Ascending aorta (tissue), 2 donors: Measurements from ENCODE around the gene C16orf95. TPM values are rescaled to one million over a fixed set of nuclear protein-coding genes. Genes with fewer than 3 reads are reported as not detected.

Source experiments
- DNase-seq, 2 donors: peaks; one replicate each; pipeline ENCODE4 v3.0.0-alpha.2; 2019; ENCODE audit warnings: low spot score in 2 of 2
- H3K27ac ChIP-seq, 2 donors: fragments of 200-600 bp; sonication (generic); one replicate each; pipeline ENCODE4 v1.5.1; 2016 to 2017; ENCODE audit warnings: mild to moderate bottlenecking in 1 of 2
- H3K27me3 ChIP-seq: fragments of 200-600 bp; sonication (generic); one replicate; pipeline ENCODE4 v1.5.1; 2017
- H3K36me3 ChIP-seq, 2 donors: fragments of 200-600 bp; sonication (generic); one replicate each; pipeline ENCODE4 v1.5.1; 2016
- H3K4me1 ChIP-seq, 2 donors: fragments of 200-600 bp; sonication (generic); one replicate each; pipeline ENCODE4 v1.5.1; 2016 to 2017; ENCODE audit warnings: mild to moderate bottlenecking in 1 of 2
- H3K4me3 ChIP-seq, 2 donors: fragments of 200-600 bp; sonication (generic); one replicate each; pipeline ENCODE4 v1.5.1; 2016 to 2017; ENCODE audit warnings: mild to moderate bottlenecking in 1 of 2
- H3K9me3 ChIP-seq, 2 donors: fragments of 200-600 bp; sonication (generic); one replicate each; pipeline ENCODE4 v1.5.1; 2016
- CTCF ChIP-seq, 3 experiments: fragments of 200-600 bp in 2 of 3; fragments of 450-650 bp in 1 of 3; sonication (generic) in 2 of 3; IDR thresholded peaks; one replicate each; pipeline ENCODE4 v1.5.1; 2016 to 2019; ENCODE audit warnings: antibody characterized with exemption in 3 of 3, mild to moderate bottlenecking in 1 of 3, moderate library complexity in 1 of 3
- intact Hi-C: fragments of 100-400 bp; cut with DNase I; formaldehyde crosslinking; loops from one replicate; pipeline ENCODE4 v1.15.1; 2023
- total RNA-seq: library from RNA; depleted of rRNA; stranded (reverse); fragments of >200 nt; gene quantifications from one replicate; pipeline ENCODE4 v1.1.0, GENCODE V29; 2016

The C16orf95 gene
- total RNA-seq, 1 donor from 2014 or later = not detected

GRCh38 chr16:87350031-87350430 is 32.8 kb upstream of the C16orf95 start:
- no peak overlapping the region for H3K27ac ChIP-seq
- no peaks in the 10 kb centered on the region for H3K27me3 ChIP-seq
- TF ChIP-seq CTCF (IDR thresholded peaks at IDR 0.05) = no peak
- no peak for DNase-seq
- no peaks in the 10 kb centered on the region for H3K9me3 ChIP-seq
- H3K4me3 ChIP-seq = no peak overlapping the region
- peaks cover 20 to 36% of the 10 kb centered on the region in 2 donors for H3K36me3 ChIP-seq
- H3K4me1 ChIP-seq = peaks cover 0 to 4% of the 10 kb centered on the region in 2 donors
- intact Hi-C loops = no loop called here

- H3K27me3 ChIP-seq = no peaks in the 10 kb centered on the region
- no peak for TF ChIP-seq CTCF (IDR thresholded peaks at IDR 0.05)
- peaks cover 0 to 4% of the 10 kb centered on the region in 2 donors for H3K4me1 ChIP-seq
- intact Hi-C loops = no loop called here
- no peak overlapping the region for H3K27ac ChIP-seq
- H3K4me3 ChIP-seq = no peak overlapping the region
- no peaks in the 10 kb centered on the region for H3K9me3 ChIP-seq
- peaks cover 17 to 33% of the 10 kb centered on the region in 2 donors for H3K36me3 ChIP-seq
- DNase-seq = no peak
Observed at GRCh38 chr16:87348616-87349157, 31.5 kb upstream of the C16orf95 start.

DNA sequence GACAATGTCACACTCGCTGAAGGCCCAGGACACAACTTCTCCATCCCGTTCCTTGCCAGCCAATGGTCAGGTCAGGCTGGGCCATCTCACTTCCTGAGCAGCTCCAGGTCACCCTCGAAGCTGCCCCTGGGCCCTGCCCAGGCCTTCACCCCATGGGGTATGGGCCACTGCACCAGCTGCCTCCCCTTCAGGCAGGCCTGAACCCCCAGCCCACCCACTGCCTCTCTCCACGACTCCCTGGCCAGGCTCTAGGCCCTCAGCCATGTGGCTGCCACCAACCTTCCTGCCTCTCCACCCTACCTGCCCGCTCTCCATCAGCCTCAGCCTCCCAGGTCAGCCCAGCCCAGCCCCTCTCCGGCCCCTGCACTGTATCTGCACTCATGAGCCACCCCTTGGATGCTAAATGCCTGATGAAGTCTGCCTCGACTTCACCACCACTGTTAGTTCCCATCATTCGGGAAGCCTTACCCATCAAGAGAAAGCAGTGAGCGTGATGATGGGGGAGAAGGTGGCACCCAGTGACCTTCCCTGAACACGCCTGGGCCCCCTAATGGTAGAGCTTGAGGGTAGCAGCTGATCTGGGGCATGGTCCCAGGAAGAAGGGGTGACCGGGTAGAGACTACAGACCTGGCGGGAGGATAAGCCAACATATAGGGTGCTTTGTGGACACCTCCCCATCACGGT is 30.9 kb upstream of the C16orf95 start:
- intact Hi-C loops = no loop called here

DNA sequence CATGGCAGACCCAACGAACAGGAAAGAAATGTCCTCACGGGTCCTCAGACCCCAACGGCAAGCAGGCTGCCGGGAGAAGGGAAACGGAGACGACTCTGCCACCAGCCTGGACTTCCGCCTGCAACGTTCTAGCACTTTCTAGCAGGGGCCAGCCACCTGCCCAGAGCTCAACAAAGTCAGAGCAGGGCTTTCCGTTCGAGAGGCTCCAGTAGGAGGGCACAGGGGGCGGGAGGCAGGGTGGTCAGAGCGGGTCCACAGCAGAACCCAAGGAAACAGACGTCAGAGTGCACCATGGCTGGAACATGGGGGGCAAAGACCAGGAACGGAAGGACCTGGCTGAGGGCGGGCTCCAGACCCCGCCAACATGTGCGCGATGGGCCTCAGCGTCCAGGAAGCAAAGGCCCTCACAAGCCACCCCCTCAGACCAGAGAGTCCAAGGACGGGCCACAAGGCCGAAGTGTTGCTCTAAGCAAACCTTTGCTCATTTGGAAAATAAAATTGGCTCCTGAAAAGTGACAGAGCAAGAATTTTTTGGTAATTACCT is 29.4 kb upstream of the C16orf95 start:
- no peak for TF ChIP-seq CTCF (IDR thresholded peaks at IDR 0.05)

More for the DNA sequence above, 30.9 kb upstream of the C16orf95 start:
- no peaks in the 10 kb centered on the region for H3K27me3 ChIP-seq
- no peak for DNase-seq
- H3K4me3 ChIP-seq = no peak overlapping the region
- H3K9me3 ChIP-seq = no peaks in the 10 kb centered on the region
- no peak for TF ChIP-seq CTCF (IDR thresholded peaks at IDR 0.05)
- H3K36me3 ChIP-seq = peaks cover 17 to 33% of the 10 kb centered on the region in 2 donors
- H3K4me1 ChIP-seq = peaks cover 0 to 4% of the 10 kb centered on the region in 2 donors
- no peak overlapping the region for H3K27ac ChIP-seq

DNA sequence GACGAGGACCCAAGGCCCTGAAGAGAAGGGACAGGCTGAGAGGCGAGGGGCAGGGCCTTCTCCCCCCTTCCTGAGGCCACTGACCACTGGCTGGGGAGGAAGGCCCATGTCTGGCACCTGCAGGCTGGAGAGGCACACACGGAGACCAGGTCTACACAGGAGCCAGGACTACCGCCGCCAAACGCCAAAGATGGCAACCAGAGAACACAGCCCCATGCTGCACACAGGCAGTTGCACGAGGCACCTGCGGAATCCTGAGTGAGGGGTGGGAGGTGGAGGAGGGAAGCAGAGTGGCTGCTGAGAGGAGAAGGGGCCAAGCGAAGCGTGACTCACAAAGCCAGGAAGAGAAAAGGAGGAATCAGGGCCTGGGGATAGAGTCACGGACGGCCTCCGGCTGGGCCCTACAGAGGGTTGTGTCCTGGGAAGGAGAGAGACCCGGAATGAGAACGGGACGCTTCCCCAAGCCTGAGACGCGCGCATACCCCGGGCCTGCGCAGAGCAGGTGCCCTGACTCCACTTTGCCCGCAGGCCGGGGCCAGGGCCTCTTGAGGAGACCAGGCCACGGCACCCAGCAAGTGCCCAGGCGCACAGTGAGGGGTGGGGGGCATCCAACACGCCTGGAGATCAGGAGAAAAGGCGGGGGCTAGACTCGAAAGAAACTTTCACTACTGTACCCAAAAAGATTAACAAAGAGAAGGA is 28.7 kb upstream of the C16orf95 start:
- no peak overlapping the region for H3K4me3 ChIP-seq
- no peaks in the 10 kb centered on the region for H3K27me3 ChIP-seq
- intact Hi-C loops = no loop called here
- no peak for TF ChIP-seq CTCF (IDR thresholded peaks at IDR 0.05)
- no peaks in the 10 kb centered on the region for H3K9me3 ChIP-seq
- H3K27ac ChIP-seq = no peak overlapping the region
- no peak for DNase-seq
- H3K4me1 ChIP-seq = no peaks in the 10 kb centered on the region
- peaks cover 27 to 51% of the 10 kb centered on the region in 2 donors for H3K36me3 ChIP-seq

More for the DNA sequence above, 29.4 kb upstream of the C16orf95 start:
- Histone ChIP-seq H3K4me3 (no peak overlapping the region), H3K27me3 (no peaks in the 10 kb centered on the region), H3K4me1 (peaks cover 0 to 4% of the 10 kb centered on the region in 2 donors), H3K27ac (no peak overlapping the region), H3K36me3 (peaks cover 27 to 45% of the 10 kb centered on the region in 2 donors), H3K9me3 (no peaks in the 10 kb centered on the region)
- intact Hi-C loops = no loop called here
- DNase-seq = no peak
